ENCODE measurements around the gene NBPF8.
"Not testable (repeated sequence)": the region's sequence is repeated elsewhere in the genome, so short reads cannot be mapped to it uniquely, and the experiment has no call there.

DNA sequence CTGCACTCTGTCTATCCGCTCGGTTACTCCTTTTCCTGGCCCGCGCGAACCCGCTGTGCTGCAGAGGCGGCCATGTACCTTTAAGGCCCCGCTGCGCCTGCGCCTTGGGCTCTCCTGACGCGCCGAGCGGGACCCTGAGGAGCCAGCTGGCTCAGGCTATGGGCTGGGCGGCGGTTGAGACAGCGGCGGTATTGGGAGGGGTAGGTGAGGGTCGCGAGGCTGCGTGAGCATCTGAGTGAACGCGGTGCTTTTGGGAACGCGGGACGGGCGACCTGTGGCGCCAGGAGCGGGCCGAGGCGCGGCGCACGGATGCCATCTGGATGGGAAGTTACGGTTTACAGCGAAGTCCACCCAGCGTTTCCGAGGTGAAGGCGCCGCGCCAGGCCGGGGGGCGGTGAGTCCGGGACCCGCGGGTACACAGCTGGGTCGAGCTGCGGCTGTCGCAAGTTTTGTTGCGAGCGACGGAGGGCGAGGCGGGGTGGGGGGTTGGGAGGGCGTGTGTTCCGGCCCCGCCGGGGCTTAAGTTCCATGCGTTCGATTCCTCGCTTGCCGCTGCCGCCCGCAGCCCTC, at the start of gene NBPF8:
- TF ChIP-seq, protein P1, sequence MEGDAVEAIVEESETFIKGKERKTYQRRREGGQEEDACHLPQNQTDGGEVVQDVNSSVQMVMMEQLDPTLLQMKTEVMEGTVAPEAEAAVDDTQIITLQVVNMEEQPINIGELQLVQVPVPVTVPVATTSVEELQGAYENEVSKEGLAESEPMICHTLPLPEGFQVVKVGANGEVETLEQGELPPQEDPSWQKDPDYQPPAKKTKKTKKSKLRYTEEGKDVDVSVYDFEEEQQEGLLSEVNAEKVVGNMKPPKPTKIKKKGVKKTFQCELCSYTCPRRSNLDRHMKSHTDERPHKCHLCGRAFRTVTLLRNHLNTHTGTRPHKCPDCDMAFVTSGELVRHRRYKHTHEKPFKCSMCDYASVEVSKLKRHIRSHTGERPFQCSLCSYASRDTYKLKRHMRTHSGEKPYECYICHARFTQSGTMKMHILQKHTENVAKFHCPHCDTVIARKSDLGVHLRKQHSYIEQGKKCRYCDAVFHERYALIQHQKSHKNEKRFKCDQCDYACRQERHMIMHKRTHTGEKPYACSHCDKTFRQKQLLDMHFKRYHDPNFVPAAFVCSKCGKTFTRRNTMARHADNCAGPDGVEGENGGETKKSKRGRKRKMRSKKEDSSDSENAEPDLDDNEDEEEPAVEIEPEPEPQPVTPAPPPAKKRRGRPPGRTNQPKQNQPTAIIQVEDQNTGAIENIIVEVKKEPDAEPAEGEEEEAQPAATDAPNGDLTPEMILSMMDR (IDR thresholded peaks at IDR 0.05) = not testable (repeated sequence)
- not testable (repeated sequence) for TF ChIP-seq POLR2AphosphoS5 (IDR thresholded peaks at IDR 0.05; ENCODE audit: insufficient read depth in 1 of 2, low read depth in 1 of 2); POLR2A (IDR thresholded peaks at IDR 0.05)
